Skeletal muscle cell (primary cell): ENCODE measurements around the gene ZEB1.

Source experiments
- DNase-seq: peaks from one replicate; pipeline ENCODE4 v3.0.0-alpha.2; 2010; ENCODE audit warnings: low read depth
- H3K4me3 ChIP-seq: 2 replicates; pipeline ENCODE4 v1.5.1; 2011; ENCODE audit warnings: low read depth, mild to moderate bottlenecking, control low read depth, low read length, moderate library complexity

The ZEB1 gene

DNA sequence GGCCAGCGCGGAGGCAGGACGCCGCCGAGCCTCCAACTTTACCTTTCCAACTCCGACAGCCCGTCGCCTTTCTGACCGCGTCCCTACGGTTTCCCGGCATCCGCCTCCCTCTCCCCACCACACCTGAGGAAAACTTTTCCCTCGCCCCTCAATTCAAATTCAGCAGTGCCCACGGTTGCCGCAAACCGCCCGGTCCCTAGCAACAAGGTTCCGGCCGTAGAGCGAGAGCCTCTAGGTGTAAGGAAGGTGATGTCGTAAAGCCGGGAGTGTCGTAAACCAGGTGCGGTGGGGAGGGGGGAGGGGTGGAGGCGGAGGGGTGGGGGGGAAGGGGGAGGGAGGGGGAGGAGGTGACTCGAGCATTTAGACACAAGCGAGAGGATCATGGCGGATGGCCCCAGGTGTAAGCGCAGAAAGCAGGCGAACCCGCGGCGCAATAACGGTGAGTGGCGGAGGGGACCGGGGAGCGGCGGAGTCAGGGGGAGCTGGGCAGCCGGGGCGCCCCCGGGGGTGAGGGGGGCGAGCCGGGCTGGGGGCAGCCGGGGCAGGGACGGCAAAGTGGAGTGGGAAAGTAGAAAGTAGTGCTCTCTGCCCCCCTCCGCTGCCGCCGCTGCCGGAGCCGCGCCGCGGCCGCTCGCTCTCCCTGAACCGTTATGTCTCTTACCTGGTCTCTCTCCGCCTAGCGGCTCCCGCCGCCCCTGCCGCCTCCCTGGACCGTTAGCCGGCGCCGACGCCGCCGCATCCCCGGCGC lies at the start of gene ZEB1:
ZEB1 (plus strand) TSS at position 363 of the 748 bp plus-strand sequence; CDS start at position 382, 19 bp downstream.
- DNase-seq, result peak; percentile 78
- peak within 1 kb of the TSS; percentile 86 for H3K4me3 ChIP-seq

DNA sequence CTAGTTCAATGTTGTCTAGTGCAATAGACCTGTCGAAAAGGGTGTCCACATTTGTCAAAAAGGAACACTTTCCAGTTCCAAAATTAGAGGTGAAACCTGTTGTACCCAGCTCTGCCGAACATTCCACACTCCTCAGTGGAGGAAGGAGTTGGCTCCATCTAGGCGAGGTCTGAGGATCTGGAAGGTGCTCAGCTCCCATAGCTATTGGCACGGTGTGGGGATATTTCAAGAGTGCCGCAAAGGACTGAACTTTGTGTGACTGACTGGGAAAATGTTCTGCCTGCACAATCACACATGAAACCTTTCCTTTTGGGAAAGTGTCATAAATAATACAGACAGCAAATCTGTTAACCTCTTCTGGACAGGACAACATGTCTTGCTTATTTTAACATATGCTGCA lies 48.1 kb upstream of the ZEB1 start:
- no peak for DNase-seq
- H3K4me3 ChIP-seq, result no peak overlapping the region

DNA sequence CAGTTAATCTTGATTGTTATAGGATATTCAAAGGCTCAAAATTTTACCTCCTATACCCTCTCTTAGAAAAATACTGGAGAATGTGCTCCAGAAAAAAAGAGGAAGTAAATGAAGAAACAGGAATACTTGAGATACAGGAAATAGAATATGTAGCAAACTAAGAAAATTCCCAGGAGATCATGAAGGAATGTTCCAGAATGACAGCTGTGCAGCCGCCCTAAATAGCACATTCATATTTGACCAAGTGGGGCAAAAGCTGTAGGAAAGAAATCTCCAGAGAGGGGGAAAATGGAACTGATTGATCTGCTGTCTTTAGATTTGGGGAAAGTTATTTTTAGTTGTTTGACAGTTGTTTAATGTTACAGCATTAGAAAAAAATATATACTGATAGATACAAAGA lies 46.2 kb upstream of the ZEB1 start:
- peak; percentile 52 for DNase-seq
- H3K4me3 ChIP-seq, result no peak overlapping the region

DNA sequence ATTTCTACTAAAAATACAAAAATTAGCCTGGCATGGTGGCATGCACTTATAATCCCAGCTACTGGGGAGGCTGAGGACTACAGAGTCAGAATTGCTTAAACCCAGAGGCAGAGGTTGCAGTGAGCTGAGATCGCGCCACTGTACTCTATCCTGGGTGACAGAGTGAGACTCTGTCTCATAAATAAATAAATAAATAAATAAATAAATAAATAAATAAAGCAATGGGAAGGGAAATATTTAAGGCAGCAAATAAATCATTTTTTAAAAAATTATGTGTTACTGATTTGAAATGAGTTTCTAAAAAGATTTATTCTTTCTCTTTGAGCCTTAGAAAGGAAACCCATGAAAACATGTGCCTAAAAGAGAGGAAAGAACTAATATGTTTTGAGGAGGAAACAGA lies 45.2 kb upstream of the ZEB1 start:
- no peak overlapping the region for H3K4me3 ChIP-seq
- DNase-seq, result no peak

DNA sequence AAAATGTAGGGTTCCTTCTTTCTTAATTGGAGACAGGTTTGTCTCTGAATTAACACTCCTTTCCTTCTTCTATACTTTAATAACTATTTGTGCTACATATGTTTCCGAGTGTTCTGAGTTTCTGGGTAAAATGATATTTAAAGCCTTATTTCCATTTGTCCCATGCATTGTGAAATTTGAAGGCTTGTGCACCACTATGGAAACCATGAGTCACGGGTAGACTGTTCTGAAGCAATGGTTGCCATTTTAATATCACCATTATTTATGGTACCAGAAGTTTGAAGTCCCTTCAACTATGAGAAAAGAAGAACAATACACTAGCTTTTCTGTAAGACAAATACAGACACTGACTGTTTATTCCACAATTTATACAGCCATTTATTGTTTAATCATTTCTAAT lies 44.7 kb upstream of the ZEB1 start:
- no peak overlapping the region for H3K4me3 ChIP-seq
- DNase-seq, result no peak

DNA sequence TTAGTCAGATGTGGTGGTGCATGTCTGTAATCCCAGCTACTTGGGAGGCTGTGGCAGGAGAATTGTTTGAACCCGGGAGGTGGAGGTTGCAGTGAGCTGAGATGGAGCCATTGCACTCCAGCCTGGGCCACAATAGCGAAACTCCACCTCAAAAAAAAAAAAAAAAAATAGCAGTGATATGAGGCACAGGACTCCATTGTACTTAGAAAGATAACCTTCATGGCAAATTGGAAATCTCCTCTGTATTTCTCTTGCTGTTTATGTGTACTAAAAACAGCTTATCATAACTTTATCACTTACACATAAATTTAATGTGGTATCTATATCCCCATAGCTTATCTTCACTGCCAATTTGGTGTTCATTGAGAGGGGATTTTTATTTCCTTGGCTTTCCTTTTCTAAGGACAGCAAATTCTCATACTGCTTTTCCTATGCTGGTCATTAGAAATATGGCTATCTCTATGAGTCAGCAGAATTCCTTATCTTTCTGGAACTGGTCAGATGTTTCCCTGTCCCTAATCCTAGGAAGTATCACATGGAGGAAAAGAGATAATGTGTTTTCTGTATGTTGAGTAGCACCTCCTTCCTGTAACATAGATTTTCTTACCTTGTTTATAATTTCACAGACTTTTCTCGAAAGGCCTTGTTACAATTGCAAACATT lies 40.6 kb upstream of the ZEB1 start:
- DNase-seq, result no peak

DNA sequence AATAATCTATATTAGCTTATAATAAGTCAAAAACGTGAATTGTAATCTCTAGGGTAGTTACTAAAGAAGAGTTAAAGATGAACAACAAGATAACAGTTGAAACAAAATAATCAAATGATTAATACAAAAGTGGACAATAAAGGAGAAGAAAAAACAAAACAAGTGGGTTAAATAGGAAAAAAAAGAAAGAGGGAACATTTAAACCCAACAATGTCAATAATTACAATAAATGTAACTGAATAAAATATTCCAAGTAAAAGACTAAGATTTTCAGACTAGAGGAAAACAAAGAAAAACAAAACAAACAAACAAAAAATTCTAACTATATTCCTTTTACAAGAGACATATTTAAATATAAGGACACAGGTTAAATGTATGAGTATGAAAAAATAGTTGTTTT lies 38.0 kb upstream of the ZEB1 start:
- H3K4me3 ChIP-seq, result no peak overlapping the region
- DNase-seq, result no peak

More for the DNA sequence above, 40.6 kb upstream of the ZEB1 start:
- H3K4me3 ChIP-seq, result no peak overlapping the region

DNA sequence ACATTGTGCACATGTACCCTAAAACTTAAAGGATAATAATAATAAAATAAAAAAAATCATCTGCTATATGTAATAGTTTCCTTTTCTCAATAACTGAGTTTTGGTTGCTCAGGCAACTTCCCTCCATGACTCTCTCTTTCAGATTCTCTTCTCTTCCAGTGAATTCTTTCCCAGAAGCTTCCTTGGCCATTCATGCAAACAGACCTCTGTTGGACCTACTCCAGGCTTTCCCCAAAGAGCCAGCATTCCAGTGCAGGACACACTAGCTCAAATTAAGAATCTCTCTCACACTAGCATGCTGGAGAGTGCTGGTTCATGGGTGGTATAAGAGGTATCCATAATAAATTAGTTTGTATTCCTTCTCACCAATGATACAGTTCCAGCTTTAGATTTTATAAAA lies 31.0 kb upstream of the ZEB1 start:
- H3K4me3 ChIP-seq, result no peak overlapping the region
- no peak for DNase-seq

DNA sequence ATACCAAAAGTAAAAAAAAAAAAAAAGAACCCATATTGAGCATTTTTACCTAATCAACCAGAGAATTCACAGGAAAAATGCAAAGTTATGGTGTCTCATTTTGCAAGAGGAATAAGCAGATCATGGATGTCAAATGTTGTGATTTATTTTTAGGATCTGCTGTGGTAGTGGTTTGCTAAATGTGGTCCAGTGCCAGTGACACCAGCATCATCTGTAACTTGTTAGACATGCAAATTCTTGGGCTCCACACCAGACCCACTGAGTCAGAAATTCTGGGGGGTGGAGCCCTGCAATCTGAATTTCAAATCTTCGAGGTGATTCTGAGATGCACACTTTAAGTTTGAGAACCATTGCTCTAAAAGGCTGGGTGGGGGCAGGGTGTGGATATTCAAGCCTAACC lies 30.1 kb upstream of the ZEB1 start:
- DNase-seq, result no peak
- H3K4me3 ChIP-seq, result no peak overlapping the region

DNA sequence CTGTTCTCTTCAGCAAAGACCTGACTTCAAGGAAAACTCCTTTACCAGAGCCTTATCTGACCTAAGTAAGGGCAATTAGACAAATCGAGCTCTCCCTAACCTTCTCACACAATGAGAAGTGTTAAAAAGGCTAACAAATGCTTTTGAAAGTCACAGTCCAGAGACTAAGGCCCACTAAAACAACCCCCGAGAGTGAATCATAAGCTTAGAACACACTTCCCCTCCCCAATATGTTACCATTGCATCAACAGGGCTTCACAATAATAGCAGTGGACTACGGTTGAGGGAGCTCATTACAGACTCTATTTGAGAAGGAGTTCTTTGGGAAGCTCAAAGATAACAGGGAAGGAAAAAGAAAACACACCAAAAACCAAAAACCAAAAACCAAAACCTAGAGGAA lies 28.6 kb upstream of the ZEB1 start:
- no peak for DNase-seq
- H3K4me3 ChIP-seq, result no peak overlapping the region

DNA sequence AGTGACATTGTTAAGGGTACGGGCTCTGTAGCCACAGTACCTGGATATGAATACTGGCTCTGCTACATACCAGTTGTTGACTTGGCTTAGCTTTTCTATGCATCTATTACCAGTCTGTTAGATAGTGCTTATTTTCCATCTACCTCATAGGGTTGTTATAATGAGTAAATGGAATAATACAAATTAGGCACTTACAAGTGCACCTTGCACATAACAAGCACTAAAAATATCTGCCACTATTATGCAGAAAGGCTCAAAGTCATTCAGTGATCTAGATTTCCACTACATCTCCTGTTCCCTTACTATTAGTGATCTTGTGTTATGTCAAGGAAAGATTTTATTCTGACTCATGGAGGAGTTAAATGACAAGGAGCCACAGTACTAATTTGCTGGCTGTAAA lies 27.9 kb upstream of the ZEB1 start:
- DNase-seq, result no peak

DNA sequence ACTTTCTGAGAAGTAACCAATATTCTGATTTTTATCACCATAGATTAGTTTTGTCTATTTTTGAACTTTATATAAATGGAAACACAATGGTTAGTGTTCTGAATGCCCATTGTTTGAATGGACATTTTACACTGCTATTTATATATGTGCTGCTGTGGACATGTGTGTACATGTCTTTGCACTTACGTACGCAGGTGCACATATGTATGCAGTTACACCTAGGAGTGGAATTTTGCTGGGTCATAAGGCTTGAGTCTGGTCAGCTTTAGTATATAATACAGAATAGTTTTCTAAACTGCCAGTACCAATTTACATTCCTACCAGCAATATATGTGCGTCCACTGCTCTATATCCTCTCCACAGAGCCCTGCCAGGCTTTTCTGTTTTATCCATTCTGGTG lies 24.5 kb upstream of the ZEB1 start:
- no peak for DNase-seq
- no peak overlapping the region for H3K4me3 ChIP-seq

More for the DNA sequence above, 27.9 kb upstream of the ZEB1 start:
- H3K4me3 ChIP-seq, result no peak overlapping the region

DNA sequence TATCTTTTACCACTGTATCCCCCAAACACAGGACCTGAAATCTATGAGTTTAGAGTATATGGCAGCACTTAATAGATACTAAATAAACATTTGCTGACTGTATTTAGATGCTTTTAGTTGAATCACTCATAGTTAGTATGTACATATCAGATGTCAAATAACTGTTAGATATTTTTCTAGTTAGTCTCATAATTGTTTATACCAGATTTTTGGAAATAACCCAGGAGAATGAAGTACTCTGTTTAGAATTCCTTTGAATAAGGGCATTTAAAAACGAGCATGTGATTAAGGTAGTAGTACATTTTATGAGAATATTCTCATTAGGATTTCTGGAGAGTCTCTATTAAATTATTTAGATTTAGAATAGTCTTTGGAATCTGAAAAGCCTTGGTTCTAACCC lies 22.3 kb upstream of the ZEB1 start:
- DNase-seq, result no peak
- H3K4me3 ChIP-seq, result no peak overlapping the region

DNA sequence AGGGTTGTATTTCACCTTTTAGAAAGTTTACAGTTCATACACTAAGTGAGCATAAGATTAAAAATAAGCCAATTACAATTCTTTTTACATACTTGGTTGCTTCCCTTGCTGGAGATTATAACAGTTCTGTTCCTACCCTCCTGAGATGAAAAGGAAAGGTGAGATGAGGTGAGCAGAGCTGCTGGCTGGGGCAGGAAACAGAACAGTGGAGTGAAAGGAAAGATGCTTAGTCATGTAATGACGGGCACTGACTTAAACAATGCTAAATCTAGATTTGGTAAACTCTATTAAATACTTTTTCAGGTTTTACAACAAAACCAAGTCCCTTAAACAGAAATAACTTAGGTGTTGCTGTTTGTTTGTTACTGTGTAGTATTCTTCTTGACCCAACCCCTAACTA lies 19.9 kb upstream of the ZEB1 start:
- no peak for DNase-seq
- no peak overlapping the region for H3K4me3 ChIP-seq

DNA sequence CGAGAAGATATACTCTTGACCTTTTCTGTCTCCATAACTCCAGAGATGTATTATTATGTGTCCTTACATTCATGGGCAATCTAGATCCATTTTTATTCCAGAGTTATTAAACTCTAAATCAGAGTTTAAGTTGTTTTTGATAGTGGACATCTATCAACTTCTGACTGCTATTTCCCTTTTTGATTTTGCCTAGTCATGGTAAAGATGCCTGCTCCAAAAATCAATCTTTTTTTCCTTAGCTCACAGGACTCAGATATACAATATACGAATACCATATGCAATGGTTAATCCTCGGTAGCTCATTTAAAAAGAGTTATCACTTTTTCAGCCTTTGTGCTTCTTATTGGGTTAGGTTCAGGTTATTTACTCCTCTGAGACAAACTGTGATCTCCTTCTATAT lies 15.8 kb upstream of the ZEB1 start:
- DNase-seq, result no peak
- H3K4me3 ChIP-seq, result no peak overlapping the region

DNA sequence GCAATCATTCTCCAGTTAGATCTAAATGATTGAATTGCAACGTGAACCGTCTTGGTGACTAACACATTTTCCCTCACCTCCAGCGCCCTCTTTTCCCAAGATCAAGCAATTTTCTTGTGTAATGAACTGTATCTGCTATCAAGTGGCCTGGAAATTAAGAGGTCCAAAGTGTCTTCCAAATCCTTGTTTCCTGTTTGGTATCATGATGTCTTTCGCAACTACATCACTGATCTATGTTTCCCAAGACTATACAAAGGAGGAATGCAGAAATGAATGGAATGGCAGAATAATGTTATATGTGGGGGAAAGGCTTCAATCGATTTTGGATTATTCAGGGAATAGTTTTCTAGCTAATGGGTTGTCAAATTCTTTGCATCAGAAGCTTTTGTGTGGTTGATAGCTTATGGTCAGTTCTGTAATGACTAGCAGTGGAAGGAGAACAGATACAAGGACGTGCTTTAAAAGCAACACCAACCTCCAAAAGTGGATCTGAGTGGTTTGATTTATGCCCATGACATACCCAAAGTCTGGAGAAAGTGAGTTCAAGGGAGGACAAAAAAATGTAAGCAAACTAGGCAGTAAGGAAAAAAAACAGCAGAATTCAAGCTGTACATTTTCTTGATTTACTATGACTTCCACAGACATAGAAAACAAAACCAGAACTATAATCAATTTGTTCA lies 14.6 kb upstream of the ZEB1 start:
- DNase-seq, result no peak
- H3K4me3 ChIP-seq, result no peak overlapping the region

DNA sequence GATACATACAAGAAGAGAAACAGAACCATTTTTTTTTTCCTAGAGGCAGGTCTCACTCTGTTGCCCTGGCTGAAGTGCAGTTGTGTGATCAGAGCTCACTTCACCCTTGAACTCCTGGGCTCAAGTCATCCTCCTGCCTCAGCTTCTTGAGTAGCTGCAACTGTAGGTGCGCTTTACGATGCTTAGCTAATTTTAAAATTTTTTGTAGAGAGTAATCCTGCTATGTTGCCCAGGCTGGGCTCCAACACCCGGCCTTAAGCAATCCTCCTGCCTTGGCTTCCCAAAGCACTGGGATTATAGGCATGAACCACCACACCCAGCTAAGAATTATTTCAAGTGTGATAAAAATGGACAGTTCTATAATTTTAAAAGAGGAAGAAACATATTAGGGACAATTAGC lies 5.6 kb upstream of the ZEB1 start:
- no peak for DNase-seq
- no peak overlapping the region for H3K4me3 ChIP-seq

DNA sequence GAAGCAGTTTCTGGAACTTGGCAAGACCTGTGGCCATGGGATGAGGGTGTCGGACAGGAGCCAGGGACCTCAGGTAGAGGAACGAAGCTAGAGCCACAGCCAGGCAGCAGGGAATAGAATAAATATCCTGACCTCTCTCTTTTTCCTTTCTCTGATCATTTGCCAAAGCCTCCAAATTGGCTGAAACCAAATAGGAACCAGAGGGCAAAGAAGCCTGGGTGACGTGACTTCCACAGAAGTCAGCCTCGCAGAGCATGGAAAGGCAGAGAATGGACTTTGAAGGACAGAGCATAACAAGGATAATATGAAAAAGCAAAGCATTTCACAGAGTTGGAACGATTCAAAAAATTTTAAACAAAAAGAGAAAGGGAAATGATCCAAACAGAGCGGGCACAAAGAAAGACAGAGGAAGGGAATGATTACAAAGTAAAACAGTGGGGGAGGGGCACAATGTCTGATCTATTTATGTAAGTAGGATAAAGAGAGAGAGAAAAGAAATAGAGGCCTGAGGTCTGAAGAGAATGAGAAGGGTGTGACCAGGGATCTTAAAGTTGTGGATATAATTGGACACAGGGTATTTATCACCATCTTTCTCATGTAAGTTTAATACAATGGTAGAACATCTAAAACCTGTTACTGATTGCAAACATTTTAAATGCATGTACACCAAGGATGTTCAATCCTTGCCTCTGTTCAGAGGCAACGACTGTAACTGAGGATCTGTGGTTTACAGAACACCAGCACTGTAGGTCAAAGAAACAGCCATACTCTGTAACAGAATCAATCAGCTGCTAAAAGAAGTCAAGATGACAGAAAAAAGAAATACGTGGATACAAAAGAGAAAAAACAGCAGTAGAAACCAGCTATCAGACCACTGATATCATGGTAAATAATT lies 4.5 kb upstream of the ZEB1 start:
- DNase-seq, result no peak
- H3K4me3 ChIP-seq, result no peak overlapping the region

DNA sequence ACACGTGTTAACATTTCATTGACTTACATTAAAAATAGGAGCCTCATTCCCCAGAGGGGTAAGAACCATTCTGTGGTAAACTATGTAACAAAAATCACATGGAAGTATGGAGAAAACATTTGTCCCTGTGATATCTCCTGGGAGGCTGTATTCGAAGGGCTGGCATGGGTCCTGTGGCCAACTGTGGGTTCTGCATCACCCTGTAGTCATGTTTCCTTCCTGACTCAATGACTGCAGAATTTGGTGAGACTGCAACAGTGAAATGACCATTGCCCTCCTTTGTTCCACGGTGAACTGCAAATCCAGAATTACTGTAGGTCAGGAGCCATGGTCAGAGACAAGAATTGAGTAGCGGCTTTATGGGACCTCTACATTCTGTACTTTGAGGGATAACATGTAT lies 3.6 kb upstream of the ZEB1 start:
- H3K4me3 ChIP-seq, result no peak overlapping the region
- peak; percentile 56 for DNase-seq

DNA sequence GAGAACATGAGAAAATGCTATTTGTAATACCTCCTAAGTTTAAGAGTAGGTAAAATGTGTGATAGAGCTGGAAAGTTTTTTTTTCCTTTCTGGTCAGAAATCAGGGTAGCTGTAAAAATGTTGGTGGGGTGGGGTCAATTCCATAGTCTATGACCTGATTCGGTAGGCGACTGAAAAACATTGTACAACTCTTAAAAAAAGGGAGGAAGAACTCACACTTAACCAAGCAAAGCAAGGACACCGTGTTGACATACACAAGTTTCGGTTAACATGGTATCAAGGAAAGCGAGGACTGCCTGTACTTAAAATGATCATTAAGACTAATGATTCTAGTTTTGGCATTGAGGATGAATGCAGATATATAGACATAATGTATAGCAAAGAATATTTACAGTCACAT lies 1.8 kb upstream of the ZEB1 start:
- no peak for DNase-seq
- H3K4me3 ChIP-seq, result no peak overlapping the region
